Right ventricle myocardium inferior (tissue), 1 donor: ENCODE results near the gene ALOX15. TPM values are rescaled to one million over a fixed set of nuclear protein-coding genes. Genes with fewer than 3 reads are reported as not detected.
"Not testable (repeated sequence)": the region's sequence is repeated elsewhere in the genome, so short reads cannot be mapped to it uniquely, and the experiment has no call there.

Experiments
- ATAC-seq: fragments of 200-7000 bp; cut with Tn5 transposase; one replicate; pipeline ENCODE4 v1.9.1; 2020; ENCODE audit warnings: mild to moderate bottlenecking, moderate library complexity
- DNase-seq: peaks from one replicate; pipeline ENCODE4 v3.0.0; 2021; ENCODE audit errors: missing footprints
- intact Hi-C: fragments of 100-400 bp; cut with DNase I; formaldehyde crosslinking; loops from one replicate; pipeline ENCODE4 v1.11.0; 2022
- long read RNA-seq: library from polyadenylated mRNA; unstranded; transcript quantifications from one replicate; pipeline ENCODE4 v2.0.0, GENCODE V29; 2021
- total RNA-seq: library from RNA; stranded (reverse); fragmentation: NEBNext Ultra II Directional; extraction: Animal tissue kit (Norgen Biotek cat#: 25700); gene quantifications from one replicate; pipeline ENCODE4 v1.2.1, GENCODE V29; 2021
- donor health status: DM: no; HTN: yes; CAD: no; lungs with severe emphysema.

Gene ALOX15, protein sequence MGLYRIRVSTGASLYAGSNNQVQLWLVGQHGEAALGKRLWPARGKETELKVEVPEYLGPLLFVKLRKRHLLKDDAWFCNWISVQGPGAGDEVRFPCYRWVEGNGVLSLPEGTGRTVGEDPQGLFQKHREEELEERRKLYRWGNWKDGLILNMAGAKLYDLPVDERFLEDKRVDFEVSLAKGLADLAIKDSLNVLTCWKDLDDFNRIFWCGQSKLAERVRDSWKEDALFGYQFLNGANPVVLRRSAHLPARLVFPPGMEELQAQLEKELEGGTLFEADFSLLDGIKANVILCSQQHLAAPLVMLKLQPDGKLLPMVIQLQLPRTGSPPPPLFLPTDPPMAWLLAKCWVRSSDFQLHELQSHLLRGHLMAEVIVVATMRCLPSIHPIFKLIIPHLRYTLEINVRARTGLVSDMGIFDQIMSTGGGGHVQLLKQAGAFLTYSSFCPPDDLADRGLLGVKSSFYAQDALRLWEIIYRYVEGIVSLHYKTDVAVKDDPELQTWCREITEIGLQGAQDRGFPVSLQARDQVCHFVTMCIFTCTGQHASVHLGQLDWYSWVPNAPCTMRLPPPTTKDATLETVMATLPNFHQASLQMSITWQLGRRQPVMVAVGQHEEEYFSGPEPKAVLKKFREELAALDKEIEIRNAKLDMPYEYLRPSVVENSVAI
- 0.19 TPM for total RNA-seq
- long read RNA-seq, result 0 reads

DNA sequence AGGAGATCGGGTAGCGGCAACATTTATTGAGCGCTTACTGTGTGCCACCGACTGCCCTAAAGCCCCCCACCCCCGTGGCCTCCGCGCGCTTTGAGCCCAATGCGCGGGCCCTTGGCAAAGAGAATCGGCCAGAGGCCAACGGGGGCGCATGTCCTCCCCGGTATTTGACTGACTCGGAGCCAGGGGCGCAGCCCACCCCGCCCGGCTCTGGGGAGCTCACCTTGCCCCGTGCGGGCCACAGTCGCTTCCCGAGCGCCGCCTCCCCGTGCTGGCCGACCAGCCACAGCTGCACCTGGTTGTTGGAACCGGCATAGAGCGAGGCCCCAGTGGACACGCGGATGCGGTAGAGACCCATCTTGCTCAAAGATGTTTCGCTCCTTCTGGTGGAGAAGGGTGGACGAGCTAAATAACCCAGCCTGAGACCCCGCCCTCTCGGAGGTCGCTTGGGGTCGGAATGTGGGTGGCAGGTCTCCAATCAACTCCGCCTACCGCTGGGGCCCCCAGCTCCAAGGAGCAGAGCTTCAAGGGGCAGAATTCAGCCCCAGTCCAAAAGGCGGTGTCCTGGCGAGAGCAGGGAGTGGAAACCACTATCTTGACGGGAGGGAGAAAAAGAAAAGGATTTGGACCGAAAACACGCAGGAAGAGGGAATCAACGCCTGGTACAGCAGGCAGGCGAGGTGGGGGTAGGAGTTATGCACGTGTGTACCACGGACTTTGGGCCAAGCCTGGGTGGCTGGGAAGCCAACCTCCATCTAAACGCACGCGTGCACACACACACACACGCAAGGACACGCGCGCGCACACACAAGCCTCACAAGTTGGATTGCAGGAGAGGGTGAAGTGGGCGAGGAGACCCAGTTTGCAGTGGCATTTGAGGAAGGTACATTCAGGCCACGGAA lies at the start of gene ALOX15:
Gene ALOX15 (minus strand): TSS at position 382 of the 899 bp plus-strand sequence. CDS start 27 bp downstream, at position 355.
- DNase-seq (no peak), ATAC-seq (no peak)
- intact Hi-C loops, result no loop called here

DNA sequence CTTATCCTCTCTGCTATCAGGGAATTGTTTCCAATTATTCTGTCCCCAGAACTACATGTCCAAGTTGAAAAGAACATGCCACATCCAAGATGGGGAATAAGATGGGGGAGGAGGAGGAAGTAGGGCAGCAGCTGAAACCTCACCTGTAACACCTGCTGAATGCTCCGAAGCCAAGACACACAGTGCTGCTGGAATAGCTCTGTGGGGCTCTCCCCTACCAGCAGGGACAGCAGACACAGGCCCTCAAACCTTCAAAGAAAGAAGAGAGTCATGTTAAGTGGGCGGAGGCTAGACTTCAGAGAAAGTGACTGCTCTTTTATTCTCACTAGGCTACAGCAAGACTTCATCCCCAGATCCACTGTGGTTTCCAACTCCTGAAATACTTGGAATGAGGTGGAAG lies 49.3 kb upstream of the ALOX15 start:
- DNase-seq (no peak), ATAC-seq (no peak)
- intact Hi-C loops, result no loop called here

DNA sequence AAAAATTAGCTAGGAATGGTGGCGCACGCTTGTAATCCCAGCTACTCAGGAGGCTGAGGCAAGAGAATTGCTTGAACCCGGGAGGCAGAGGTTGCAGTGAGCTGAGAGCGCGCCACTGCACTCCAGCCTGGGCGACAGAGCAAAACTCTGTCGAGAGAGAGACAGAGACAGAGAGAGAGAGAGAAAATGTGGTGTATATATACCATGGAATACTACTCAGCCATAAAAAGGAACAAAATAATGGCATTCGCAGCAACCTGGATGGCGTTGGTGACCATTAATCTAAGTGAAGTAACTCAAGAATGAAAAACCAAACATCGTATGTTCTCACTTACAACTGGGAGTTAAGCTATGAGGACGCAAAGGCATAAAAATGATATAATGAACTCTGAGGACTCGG lies 48.4 kb upstream of the ALOX15 start:
- intact Hi-C loops, ATAC-seq, DNase-seq: not testable (repeated sequence)

DNA sequence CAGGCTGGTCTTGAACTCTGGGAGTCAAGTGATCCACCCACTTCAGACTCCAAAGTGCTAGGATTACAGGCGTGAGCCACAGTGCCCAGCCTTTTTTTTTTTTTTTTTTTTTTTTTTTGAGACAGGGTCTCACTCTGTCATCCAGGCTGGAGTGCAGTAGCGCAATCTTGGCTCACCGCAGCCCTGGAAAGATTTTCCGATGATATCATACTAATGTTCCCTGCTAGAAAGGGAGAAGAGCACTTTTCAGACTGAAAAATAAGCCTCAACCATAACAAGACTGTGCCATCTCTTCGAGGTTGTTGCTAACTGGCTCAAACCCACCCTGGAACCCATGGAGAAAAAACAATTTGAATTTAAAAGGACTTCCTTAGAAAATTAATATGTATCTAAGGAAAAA lies 42.3 kb upstream of the ALOX15 start:
- not testable (repeated sequence) for DNase-seq
- peak; percentile 86 for ATAC-seq

DNA sequence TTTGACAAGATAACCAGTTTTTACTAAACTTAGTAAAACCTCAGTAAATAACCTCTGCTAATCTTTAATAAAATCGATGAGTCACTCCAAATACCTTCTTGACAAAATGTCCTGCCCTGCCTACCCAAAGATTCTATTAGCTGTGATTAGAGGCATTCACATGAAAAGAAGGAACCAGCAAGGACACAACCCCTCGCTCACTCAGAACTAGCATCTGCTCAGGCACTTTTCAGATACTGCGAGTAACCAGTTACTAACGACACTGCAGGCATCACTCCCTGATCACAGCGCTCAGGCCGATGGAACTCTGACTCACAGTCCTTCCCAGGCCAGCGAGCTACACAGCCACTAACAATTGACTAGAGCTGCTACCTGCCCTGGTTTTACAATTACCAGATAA lies 38.2 kb upstream of the ALOX15 start:
- DNase-seq (no peak), ATAC-seq (no peak)
- intact Hi-C loops, result no loop called here

More for the DNA sequence above, 42.3 kb upstream of the ALOX15 start:
- intact Hi-C loops, result not testable (repeated sequence)

DNA sequence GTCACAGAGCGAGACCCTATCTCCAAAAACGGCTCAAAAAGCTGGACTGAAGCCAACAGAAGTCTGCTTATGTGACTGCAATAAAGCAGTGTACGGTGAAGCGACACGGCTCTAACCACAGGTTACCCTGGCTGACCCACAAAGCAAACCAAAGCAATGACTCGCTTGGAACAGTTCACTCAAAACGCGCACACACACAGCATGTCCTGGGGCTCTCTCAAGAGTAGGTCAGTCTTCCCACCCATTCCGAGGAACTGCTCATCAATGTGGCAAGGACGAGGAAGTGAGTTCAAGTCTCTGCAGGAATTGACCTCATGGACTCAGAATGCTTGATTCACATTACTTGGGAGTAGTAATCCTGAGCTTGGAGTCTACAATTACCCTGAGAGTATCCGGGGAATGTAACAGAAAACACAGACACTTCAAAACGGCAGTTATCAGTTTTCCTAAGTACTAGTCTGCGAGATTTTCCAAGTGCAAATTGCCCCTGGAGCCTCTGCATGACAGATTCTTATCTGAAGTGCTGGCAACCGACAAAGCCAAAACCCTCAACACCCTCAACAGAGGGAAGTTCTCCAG lies 37.1 kb upstream of the ALOX15 start:
- intact Hi-C loops, result no loop called here
- no peak for ATAC-seq
- no peak for DNase-seq

DNA sequence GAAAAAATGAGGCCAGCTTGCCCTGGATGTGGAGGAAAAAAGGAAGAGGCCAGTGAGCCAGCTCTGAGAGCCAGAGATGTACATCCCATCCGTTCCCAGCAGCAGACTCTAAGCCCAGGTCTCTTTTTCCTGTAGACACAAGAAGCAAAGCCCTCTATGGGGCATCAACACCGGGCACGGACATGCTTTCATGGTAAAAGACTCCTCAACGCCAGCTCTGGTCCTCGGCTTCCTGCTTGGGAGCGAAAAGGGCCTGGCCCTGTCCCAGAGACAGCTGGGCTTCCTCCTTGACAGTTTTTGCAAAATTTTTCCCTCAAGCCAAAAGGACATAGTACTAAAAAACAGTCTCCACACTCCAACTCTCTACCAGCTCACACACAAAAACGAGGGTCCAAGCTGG lies 35.3 kb upstream of the ALOX15 start:
- DNase-seq (no peak), ATAC-seq (no peak)
- intact Hi-C loops, result no loop called here

DNA sequence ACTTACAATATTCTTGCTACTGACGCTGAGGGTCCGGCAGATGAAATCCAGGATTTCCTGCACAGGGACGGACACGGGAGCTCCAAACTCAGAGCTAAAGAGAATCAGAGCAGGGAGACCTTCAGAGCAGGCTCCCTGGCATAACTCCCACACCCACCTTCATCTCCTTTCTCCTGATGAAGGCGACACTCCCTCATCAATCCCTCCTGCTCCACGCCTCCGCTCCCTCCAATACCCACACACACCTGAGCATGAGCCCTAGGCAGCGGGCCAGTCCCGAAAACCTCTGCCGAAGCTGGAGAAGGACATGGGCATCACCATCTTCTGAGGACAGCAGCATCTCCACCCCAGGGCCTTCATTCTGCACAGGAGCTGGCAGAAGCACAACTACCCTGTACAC lies 34.3 kb upstream of the ALOX15 start:
- ATAC-seq (no peak), DNase-seq (no peak)
- intact Hi-C loops, result no loop called here

DNA sequence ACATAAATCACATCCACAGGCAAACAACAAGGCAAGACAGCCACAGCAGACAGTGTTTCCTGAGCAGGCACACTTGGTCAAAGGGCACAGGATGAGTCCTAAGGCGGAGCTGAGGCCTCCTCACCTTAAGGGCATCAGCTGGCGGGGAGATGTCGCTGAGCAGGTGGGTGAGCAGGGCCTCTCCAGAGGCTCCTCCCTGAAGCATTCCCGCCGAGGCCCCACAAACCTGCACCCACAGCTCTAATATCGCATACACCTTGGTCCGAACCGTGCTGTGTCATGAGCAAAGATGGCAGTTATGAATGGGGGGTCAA lies 33.2 kb upstream of the ALOX15 start:
- no peak for ATAC-seq
- intact Hi-C loops, result no loop called here
- no peak for DNase-seq

DNA sequence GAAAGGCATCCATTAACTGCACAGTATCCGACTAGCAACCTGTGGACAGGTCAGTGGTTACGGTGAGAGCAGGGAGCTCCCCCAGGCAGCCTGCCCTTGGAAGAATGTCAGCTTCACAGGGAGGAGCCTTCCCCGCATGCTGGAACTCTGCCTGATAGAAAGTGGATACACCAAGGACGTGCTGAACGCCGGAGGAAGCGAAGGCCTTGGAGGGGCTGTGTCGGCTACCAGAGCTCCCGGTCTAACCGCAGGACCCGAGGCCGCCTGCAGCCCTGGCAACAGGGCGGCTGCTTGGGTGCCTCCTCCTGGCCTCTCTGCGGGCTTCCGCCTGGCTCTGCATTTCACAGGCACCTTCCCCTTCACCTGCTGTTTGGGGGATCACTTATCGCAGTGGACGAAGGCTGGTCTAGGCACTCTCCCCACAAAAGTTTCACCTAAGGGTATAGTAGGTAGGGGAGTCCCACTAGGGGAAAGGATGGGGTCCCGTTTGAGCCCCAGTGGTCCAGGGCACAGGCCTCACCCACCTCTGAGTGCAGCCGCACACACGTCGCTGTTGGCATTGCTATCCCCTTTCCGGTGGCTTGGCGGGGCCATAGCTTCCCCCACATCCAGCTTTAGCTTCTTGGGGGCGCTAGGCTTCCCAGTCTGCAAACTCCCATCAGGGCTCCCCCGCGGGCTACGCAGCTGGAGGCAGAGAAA lies 32.7 kb upstream of the ALOX15 start:
- no peak for DNase-seq
- intact Hi-C loops, result no loop called here
- ATAC-seq, result no peak

DNA sequence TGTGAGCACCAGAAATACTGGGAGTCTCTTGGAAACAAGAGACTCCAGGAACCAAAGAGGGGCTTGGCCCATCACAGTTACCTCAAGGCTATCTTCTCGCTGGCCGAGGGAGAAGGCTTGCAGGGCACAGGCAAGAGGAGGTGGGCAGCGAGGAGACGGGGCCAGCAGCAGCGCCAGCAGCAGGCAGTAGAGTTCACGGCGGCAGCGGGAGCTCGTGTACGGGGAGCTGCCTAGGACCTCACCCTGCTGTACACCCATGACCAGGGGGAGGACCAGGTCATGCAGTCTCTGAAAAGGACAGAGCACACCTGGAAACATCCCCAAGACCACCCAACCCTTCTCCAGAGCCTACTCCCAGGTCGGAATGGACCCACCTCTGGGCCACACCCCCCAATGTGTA lies 31.7 kb upstream of the ALOX15 start:
- DNase-seq (no peak), ATAC-seq (no peak)
- intact Hi-C loops, result no loop called here

DNA sequence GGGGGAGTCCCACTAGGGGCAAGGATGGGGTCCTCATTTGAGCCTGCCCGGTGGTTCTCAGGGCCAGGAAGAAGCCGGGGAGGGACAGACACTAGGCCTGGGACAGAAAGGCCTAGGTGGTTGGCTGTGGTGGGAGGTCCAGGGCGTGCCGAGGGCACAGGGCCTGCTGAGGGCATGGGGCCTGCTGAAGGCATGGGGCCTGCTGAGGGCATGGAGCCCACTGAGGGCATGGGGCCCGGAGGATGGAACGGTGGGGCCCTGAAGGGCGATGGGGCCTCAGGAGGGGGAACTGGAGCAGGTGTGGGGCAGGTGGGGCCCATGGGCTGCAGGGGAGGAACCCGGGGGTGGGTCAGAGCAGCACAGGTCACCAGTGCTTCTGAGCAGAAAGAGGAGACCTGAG lies 31.3 kb upstream of the ALOX15 start:
- DNase-seq (no peak), ATAC-seq (no peak)
- intact Hi-C loops, result no loop called here

DNA sequence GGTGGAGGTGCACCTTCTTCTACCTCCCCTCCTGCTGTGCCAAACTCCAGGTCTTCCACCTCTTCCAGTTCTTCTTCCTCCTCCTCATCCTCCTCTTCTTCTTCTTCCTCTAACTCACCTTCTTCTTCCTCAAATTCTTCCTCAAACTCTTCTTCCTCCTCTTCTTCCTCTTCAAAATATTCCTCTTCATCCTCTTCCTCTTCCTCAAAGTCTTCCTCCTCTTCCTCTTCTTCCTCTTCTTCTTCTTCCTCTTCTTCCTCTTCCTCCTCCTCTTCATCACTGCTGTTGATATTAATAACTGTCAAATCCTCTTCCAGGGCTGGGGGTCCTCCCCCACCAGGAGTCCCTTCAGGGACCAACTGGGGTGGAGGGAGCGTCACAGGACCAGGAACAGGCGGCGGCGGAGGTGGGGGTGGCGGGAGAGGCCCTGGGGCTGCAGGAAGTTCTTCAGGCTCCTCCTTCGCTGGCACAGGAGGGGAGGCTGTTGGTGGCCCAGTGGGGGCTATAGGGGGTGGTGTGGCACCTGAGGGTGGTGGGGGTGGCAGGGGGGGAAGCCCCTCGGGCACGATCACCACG lies 30.7 kb upstream of the ALOX15 start:
- DNase-seq, result no peak
- intact Hi-C loops, result no loop called here
- ATAC-seq, result no peak

DNA sequence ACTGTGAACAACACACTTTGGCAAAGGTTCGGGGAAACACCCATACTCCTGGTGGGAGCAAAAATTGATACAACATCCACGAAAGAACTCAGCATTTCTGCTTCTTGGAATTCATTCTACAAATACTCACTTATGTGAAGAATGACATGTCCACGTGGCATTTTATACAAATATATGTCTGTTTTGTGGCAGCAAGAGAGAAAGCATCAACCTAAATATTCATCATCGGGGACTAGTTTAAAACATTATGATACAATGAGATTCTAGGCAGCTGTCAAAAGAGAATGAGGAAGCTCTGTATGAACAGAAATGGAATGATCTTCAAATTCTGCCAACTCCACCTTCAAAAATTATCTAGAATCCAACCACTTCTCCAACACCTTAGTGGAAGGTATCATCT lies 25.7 kb upstream of the ALOX15 start:
- intact Hi-C loops, result no loop called here
- ATAC-seq (no peak), DNase-seq (no peak)

DNA sequence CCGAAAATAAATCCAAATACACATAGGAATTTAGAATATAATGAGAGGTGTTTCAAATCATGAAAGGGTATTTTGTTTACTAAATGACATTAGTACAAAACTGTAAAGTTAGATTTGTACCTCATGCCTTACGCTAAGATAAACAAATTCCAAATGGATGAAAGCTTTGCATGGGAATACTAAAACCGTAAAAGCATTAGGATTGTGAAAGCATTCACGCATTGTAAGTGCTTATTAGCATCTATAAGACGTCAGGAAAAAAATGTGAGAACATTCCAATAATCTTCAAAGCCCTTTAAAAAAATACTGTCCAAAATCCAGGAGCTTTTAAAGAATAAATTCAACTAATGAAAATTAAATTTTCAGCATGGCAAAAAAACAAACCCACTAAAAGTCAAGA lies 24.8 kb upstream of the ALOX15 start:
- ATAC-seq (no peak), DNase-seq (no peak)
- intact Hi-C loops, result no loop called here

DNA sequence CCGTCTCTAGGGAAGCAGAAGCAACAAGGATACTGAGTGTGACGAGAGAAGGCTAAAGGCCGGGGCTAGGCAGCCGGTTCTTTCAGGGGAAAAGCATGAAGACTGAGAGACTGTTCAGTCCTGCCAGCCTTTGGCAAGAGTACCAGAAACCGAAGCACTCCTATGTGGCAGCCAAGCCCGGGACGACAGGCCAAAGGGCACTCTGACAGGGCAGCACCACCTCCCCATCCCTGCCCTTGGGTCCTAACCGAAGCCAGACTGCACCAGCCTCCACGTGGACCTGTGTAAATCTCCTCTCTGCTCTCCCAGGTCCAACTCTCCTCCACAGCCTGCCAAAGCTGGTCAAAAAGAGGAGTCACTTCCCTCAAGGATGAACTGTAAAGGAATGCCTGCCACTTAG lies 23.5 kb upstream of the ALOX15 start:
- DNase-seq (no peak), ATAC-seq (no peak)
- intact Hi-C loops, result no loop called here

DNA sequence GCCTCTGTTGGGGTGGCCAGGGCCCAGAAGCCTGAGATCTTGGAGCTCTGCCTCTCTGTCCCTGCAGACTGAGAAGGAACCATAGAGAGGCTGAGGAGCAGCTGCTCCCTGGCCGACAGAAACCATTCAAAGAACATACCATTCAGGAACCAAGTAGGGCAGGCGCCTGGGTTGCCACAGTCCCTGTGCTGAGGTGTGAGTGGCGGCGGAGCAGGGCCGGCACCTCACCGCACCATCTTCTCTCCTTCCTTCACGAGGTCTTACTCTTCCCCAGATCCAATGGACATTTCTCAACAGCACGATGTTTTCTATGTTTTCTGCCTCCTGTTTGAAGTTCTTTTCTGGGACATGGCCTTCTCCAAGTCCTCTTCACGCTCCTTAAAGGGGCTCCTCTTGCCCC lies 22.8 kb upstream of the ALOX15 start:
- DNase-seq (no peak), ATAC-seq (no peak)

DNA sequence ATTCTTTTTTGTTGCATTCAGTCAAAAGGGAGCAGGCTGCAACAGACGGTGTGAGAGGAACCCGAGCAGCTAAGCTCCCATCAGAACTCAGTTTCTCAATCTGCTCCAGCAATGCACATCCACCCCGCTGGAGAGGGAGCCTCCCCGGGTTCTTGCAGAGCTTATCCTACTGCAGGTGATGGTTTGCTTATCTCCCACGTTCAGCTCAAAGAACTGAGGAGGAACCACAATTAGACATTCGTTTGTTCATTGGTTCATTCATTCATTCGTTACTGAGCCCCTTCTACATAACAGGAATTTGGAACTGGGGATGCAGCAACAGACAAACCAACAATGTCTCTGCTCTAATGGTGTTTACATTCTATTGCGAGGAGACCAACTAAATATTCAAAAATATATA lies 22.2 kb upstream of the ALOX15 start:
- intact Hi-C loops, result no loop called here
- no peak for DNase-seq
- no peak for ATAC-seq

More for the DNA sequence above, 22.8 kb upstream of the ALOX15 start:
- intact Hi-C loops, result no loop called here
